HL-60 (cell line): ENCODE data around the gene PABPN1.

Experiments used
- GABPA ChIP-seq: IDR thresholded peaks from 2 replicates; pipeline ENCODE4 v1.6.1; 2012; ENCODE audit warnings: low read depth
- POLR2AphosphoS5 ChIP-seq: IDR thresholded peaks from 2 replicates; pipeline ENCODE4 v1.6.1; 2012; ENCODE audit warnings: low read depth
- TF ChIP-seq, protein P1 (sequence below): IDR thresholded peaks from one replicate; pipeline ENCODE4 v1.5.1; 2011; ENCODE audit warnings: low read length, control low read depth, inconsistent platforms; ENCODE audit not compliant: insufficient read depth
- TF ChIP-seq, protein P2 (sequence below): IDR thresholded peaks from 2 replicates; pipeline ENCODE4 v1.6.1; 2012; ENCODE audit warnings: low read depth; ENCODE audit not compliant: insufficient replicate concordance

DNA sequence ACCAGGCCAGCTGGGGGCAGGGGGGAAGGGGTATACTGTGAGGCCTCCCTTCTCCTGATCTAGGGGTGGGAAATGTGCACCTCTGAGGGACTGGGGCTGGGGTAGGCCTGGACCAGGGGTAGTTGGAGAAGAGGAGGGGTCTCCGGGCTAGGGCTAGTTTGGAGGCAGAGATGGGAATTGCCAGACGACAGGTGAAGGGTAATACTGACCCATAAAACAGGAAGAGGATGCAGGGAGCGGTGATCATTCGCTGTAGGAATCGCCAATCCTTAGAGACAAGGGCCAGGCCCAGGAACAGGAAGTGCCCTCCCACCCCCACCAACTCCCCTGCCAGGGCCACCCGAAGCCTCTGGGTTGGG, 27.0 kb downstream of the PABPN1 start:
- TF ChIP-seq, protein P1, sequence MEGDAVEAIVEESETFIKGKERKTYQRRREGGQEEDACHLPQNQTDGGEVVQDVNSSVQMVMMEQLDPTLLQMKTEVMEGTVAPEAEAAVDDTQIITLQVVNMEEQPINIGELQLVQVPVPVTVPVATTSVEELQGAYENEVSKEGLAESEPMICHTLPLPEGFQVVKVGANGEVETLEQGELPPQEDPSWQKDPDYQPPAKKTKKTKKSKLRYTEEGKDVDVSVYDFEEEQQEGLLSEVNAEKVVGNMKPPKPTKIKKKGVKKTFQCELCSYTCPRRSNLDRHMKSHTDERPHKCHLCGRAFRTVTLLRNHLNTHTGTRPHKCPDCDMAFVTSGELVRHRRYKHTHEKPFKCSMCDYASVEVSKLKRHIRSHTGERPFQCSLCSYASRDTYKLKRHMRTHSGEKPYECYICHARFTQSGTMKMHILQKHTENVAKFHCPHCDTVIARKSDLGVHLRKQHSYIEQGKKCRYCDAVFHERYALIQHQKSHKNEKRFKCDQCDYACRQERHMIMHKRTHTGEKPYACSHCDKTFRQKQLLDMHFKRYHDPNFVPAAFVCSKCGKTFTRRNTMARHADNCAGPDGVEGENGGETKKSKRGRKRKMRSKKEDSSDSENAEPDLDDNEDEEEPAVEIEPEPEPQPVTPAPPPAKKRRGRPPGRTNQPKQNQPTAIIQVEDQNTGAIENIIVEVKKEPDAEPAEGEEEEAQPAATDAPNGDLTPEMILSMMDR: no peak
- TF ChIP-seq POLR2AphosphoS5 (no peak), GABPA (no peak)
- TF ChIP-seq, protein P2, sequence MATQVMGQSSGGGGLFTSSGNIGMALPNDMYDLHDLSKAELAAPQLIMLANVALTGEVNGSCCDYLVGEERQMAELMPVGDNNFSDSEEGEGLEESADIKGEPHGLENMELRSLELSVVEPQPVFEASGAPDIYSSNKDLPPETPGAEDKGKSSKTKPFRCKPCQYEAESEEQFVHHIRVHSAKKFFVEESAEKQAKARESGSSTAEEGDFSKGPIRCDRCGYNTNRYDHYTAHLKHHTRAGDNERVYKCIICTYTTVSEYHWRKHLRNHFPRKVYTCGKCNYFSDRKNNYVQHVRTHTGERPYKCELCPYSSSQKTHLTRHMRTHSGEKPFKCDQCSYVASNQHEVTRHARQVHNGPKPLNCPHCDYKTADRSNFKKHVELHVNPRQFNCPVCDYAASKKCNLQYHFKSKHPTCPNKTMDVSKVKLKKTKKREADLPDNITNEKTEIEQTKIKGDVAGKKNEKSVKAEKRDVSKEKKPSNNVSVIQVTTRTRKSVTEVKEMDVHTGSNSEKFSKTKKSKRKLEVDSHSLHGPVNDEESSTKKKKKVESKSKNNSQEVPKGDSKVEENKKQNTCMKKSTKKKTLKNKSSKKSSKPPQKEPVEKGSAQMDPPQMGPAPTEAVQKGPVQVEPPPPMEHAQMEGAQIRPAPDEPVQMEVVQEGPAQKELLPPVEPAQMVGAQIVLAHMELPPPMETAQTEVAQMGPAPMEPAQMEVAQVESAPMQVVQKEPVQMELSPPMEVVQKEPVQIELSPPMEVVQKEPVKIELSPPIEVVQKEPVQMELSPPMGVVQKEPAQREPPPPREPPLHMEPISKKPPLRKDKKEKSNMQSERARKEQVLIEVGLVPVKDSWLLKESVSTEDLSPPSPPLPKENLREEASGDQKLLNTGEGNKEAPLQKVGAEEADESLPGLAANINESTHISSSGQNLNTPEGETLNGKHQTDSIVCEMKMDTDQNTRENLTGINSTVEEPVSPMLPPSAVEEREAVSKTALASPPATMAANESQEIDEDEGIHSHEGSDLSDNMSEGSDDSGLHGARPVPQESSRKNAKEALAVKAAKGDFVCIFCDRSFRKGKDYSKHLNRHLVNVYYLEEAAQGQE: no peak
